IPS-18c (cell line): Measurements from ENCODE around the gene FAM184B.

ENCODE experiments used
- H3K4me3 ChIP-seq: 2 replicates; pipeline ENCODE4 v1.7.0; 2013; ENCODE audit warnings: low read depth, mild to moderate bottlenecking, low read length, moderate library complexity; ENCODE audit not compliant: insufficient read depth
- H3K9me3 ChIP-seq: one replicate; pipeline ENCODE4 v1.6.1; 2013; ENCODE audit warnings: mild to moderate bottlenecking, low read length, moderate library complexity; ENCODE audit not compliant: control insufficient read depth, insufficient read depth

Gene FAM184B

DNA sequence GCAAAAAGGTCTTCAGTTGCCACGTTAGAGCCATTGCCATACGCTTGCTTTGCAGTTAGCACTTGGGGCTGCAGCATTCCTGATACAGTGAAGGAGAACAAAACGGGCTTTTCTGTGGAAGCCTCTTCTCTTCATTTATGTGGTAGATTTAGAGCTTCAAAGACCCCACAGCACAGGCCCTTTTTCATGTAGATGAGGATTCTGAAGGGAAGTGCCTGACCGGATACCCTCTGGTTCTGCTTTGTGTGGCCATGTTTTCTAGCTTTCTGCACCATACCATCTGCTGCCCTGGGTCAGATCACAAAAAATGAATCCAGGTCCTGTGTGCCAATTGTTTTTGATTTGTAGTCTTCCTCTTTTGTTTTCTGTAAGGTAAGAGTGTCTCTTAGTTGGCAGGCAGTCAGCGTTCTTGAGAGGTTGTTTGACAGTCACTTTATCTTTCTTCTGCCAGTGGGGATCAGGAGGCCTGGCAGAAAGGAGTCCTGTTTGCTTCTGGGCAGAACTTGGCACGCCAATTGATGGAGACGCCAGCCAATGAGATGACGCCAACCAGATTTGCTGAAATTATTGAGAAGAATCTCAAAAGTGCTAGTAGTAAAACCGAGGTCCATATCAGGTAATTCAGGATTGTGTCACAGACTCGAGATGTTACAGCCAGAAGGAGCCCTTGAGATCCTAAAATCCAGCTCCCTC lies 196.8 kb downstream of the FAM184B start:
- no peak overlapping the region for H3K4me3 ChIP-seq
- no peaks in the 10 kb centered on the region for H3K9me3 ChIP-seq

- Histone ChIP-seq H3K4me3 (no peak overlapping the region), H3K9me3 (no peaks in the 10 kb centered on the region)
Measured at GRCh38 chr4:17583941-17584340, 197.5 kb downstream of the FAM184B start.

- H3K9me3 ChIP-seq = no peaks in the 10 kb centered on the region
- no peak overlapping the region for H3K4me3 ChIP-seq
Measured at GRCh38 chr4:17583276-17583675, 198.1 kb downstream of the FAM184B start.

DNA sequence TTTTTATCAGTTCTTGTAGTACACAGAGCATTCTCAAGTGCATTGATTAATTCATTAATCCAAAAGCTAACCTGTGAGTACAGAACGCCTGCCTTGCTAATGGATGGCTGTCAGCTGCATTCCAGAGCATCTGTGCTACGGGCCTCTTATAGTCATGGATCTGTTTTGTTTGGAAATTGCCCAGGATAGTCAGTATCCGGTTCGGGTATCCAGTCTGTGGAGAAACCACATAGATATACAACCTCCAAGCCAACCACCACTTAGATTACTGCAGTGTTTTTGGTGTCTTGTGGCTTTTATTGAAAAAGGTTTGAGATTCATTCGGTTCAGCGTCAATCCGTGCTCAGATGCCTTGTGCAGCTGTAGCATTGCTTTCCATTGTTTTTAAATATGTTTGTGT lies 200.5 kb downstream of the FAM184B start:
- no peaks in the 10 kb centered on the region for H3K9me3 ChIP-seq
- no peak overlapping the region for H3K4me3 ChIP-seq
